Muscle of arm (tissue), 14 donors: Measurements from ENCODE around the gene LGI1. TPM values are rescaled to one million over a fixed set of nuclear protein-coding genes. Genes with fewer than 3 reads are reported as not detected.

Experiments
- DNase-seq: peaks from one replicate; pipeline ENCODE4 v3.0.0-alpha.2; 2013
- long read RNA-seq, 11 donors: transcript quantifications; one replicate each; lab custom pipeline, GENCODE V29; 2026
- polyA plus RNA-seq, 12 donors: library from polyadenylated mRNA; unstranded; fragments of 120-200 nt; gene quantifications; one replicate each; pipeline ENCODE4 v1.2.1, GENCODE V29; 2013; ENCODE audit not compliant: insufficient read length in 12 of 12

LGI1 gene
- polyA plus RNA-seq, result 10 to 100 TPM in 11 of 12 donors, not detected in 1; 23.0 to 65.2 (median 41.1) TPM
- long read RNA-seq, donor 1, partial matches to known transcripts, result 0 of 1 reads
- long read RNA-seq, donor 1, other reads (novel, unspliced or antisense), result 0 of 1 reads
- long read RNA-seq, donor 2, transcript LGI1-204 (2 exons, 600 nt), result major isoform, 5 of 13 reads
- long read RNA-seq, donor 2, partial matches to known transcripts, result 0 of 13 reads
- long read RNA-seq, donor 2, other reads (novel, unspliced or antisense), result 0 of 13 reads
- long read RNA-seq, donor 3, transcript LGI1-202 (8 exons, 2,381 nt), result major isoform, 6 of 12 reads
- long read RNA-seq, donor 3, partial matches to known transcripts, result 0 of 12 reads
- long read RNA-seq, donor 3, other reads (novel, unspliced or antisense), result 0 of 12 reads
- long read RNA-seq, donor 4, full-length matches to known transcripts, result 2 of 2 reads
- long read RNA-seq, donor 4, partial matches to known transcripts, result 0 of 2 reads
- long read RNA-seq, donor 4, other reads (novel, unspliced or antisense), result 0 of 2 reads
- long read RNA-seq, donor 5, result 0 reads
- long read RNA-seq, donor 6, full-length matches to known transcripts, result 8 of 8 reads
- long read RNA-seq, donor 6, partial matches to known transcripts, result 0 of 8 reads
- long read RNA-seq, donor 6, other reads (novel, unspliced or antisense), result 0 of 8 reads
- long read RNA-seq, donor 7, transcript LGI1-204 (2 exons, 600 nt), result major isoform, 5 of 9 reads
- long read RNA-seq, donor 7, partial matches to known transcripts, result 0 of 9 reads
- long read RNA-seq, donor 7, other reads (novel, unspliced or antisense), result 0 of 9 reads
- long read RNA-seq, donor 8, transcript LGI1-204 (2 exons, 600 nt), result major isoform, 7 of 10 reads
- long read RNA-seq, donor 8, partial matches to known transcripts, result 0 of 10 reads
- long read RNA-seq, donor 8, other reads (novel, unspliced or antisense), result 0 of 10 reads
- long read RNA-seq, donor 9, partial matches to known transcripts, result 0 of 3 reads
- long read RNA-seq, donor 9, other reads (novel, unspliced or antisense), result 0 of 3 reads
- long read RNA-seq, donor 10, partial matches to known transcripts, result 0 of 4 reads
- long read RNA-seq, donor 10, other reads (novel, unspliced or antisense), result 0 of 4 reads
- long read RNA-seq, donor 11, transcript LGI1-204 (2 exons, 600 nt), result major isoform, 6 of 17 reads
- long read RNA-seq, donor 11, transcript LGI1-202 (8 exons, 2,381 nt), result minor isoform, 5 of 17 reads
- long read RNA-seq, donor 11, partial matches to known transcripts, result 0 of 17 reads
- long read RNA-seq, donor 11, other reads (novel, unspliced or antisense), result 0 of 17 reads

- DNase-seq, result peak; percentile 31
These were observed at the start of gene LGI1 for GRCh38 chr10:93757801-93758507. TSS of gene LGI1 (plus strand) at chr10:93757936. CDS start at chr10:93758145, 209 bp downstream.

- DNase-seq, result no peak
These were observed 47.3 kb upstream of the LGI1 start for GRCh38 chr10:93710333-93710909.

- no peak for DNase-seq
These were observed 45.8 kb upstream of the LGI1 start for GRCh38 chr10:93711891-93712290.

- no peak for DNase-seq
These were observed 45.1 kb upstream of the LGI1 start for GRCh38 chr10:93712593-93712992.

GRCh38 chr10:93715345-93715744 lies 42.4 kb upstream of the LGI1 start:
- DNase-seq, result no peak

- no peak for DNase-seq
These were observed 41.0 kb upstream of the LGI1 start for GRCh38 chr10:93716766-93717165.

- DNase-seq, result no peak
These were observed 38.6 kb upstream of the LGI1 start for GRCh38 chr10:93718937-93719725.

GRCh38 chr10:93719901-93720300 lies 37.8 kb upstream of the LGI1 start:
- DNase-seq, result no peak

GRCh38 chr10:93722550-93722949 lies 35.2 kb upstream of the LGI1 start:
- no peak for DNase-seq

GRCh38 chr10:93723153-93723552 lies 34.6 kb upstream of the LGI1 start:
- no peak for DNase-seq

- no peak for DNase-seq
These were observed 31.7 kb upstream of the LGI1 start for GRCh38 chr10:93726024-93726423.

GRCh38 chr10:93741367-93741766 lies 16.4 kb upstream of the LGI1 start:
- DNase-seq, result no peak

GRCh38 chr10:93742633-93743349 lies 14.9 kb upstream of the LGI1 start:
- no peak for DNase-seq

- DNase-seq, result no peak
These were observed 12.2 kb upstream of the LGI1 start for GRCh38 chr10:93745408-93746065.

- peak; percentile 31 for DNase-seq
These were observed 10.9 kb upstream of the LGI1 start for GRCh38 chr10:93746844-93747284.

GRCh38 chr10:93749218-93749799 lies 8.4 kb upstream of the LGI1 start:
- DNase-seq, result no peak

GRCh38 chr10:93751124-93751523 lies 6.6 kb upstream of the LGI1 start:
- DNase-seq, result no peak

GRCh38 chr10:93751832-93752231 lies 5.9 kb upstream of the LGI1 start:
- no peak for DNase-seq
